Measurements from ENCODE around the gene TMEM203. TPM values are rescaled to one million over a fixed set of nuclear protein-coding genes. Genes with fewer than 3 reads are reported as not detected.

Gene TMEM203
- total RNA-seq, 1 experiment from 2014 or later, result 35.5 TPM

GRCh38 chr9:137180491-137180890, 25.0 kb downstream of the TMEM203 start:
- no peak overlapping the region for H3K27ac Mint-ChIP-seq
- no peaks in the 10 kb centered on the region for H3K27me3 ChIP-seq (ENCODE audit: insufficient read depth, low read length)
- no peak overlapping the region for H3K4me2 ChIP-seq (ENCODE audit: insufficient read depth, insufficient read length, low read length)
- no peak overlapping the region for H3K23ac ChIP-seq (ENCODE audit: insufficient read length, low read depth, low read length)
- H3K56ac ChIP-seq (ENCODE audit: insufficient read length, low read depth, low read length), result no peak overlapping the region
- H2BK5ac ChIP-seq (ENCODE audit: insufficient read length, low read length), result no peak overlapping the region
- H3K4me1 Mint-ChIP-seq, result peaks cover 0 to 5% of the 10 kb centered on the region in 2 experiments; a peak in 2 of 4 replicates
- WGBS (ENCODE audit: extremely low coverage, insufficient read length, low lambda C conversion rate), result no CpG with 5 or more reads among the region's 20 CpGs
- no peak overlapping the region for H3K4ac ChIP-seq (ENCODE audit: low read depth, low read length)
- H3T11ph ChIP-seq (ENCODE audit: low read length), result no peak overlapping the region
- H4K91ac ChIP-seq (ENCODE audit: insufficient read length, low read depth, low read length), result no peak overlapping the region
- peaks cover 11% of the 10 kb centered on the region for H3K27me3 Mint-ChIP-seq (ENCODE audit: low read depth)
- H2BK20ac ChIP-seq (ENCODE audit: low read depth, low read length, poor library complexity, severe bottlenecking), result no peak overlapping the region
- H3K9ac ChIP-seq (ENCODE audit: extremely low read depth, insufficient read length, low read length), result no peak overlapping the region
- DNase-seq, result no peak
- no peaks in the 10 kb centered on the region for H3K4me1 ChIP-seq (ENCODE audit: insufficient read depth, low read length)
- no peaks in the 10 kb centered on the region for H3K9me3 ChIP-seq (ENCODE audit: control insufficient read depth, low read depth, low read length)
- H3K18ac ChIP-seq (ENCODE audit: insufficient read length, low read depth, low read length), result no peak overlapping the region
- no peak overlapping the region for H3K14ac ChIP-seq (ENCODE audit: insufficient read depth, low read length)
- H3K4me3 Mint-ChIP-seq, result no peak overlapping the region
- H3K79me2 ChIP-seq (ENCODE audit: insufficient read depth, low read length), result no peaks in the 10 kb centered on the region
- no peak overlapping the region for H2BK15ac ChIP-seq (ENCODE audit: low read depth, low read length)
- peaks cover 5 to 42% (median 36%) of the 10 kb centered on the region in 3 experiments; a peak in 6 of 7 replicates for H3K36me3 Mint-ChIP-seq (ENCODE audit: insufficient read depth in 1 of 3, low read depth in 3 of 3)
- H3K79me1 ChIP-seq (ENCODE audit: insufficient read depth, low read depth, low read length, poor library complexity, severe bottlenecking), result no peaks in the 10 kb centered on the region
- no peaks in the 10 kb centered on the region for H3K23me2 ChIP-seq (ENCODE audit: insufficient read length, low read depth, low read length, poor library complexity, severe bottlenecking)
- H3K9me3 Mint-ChIP-seq, result no peaks in the 10 kb centered on the region
- no peak overlapping the region for H4K8ac ChIP-seq (replicated peaks; ENCODE audit: insufficient read length, low read depth, low read length)
- H3K27ac ChIP-seq (ENCODE audit: insufficient read length, low read depth, low read length), result no peak overlapping the region
- no peak overlapping the region for H2AK5ac ChIP-seq (ENCODE audit: insufficient read length, low read length)
- no peak overlapping the region for H2AFZ ChIP-seq (ENCODE audit: low read length)
- peaks cover 2% of the 10 kb centered on the region for H4K20me1 ChIP-seq (ENCODE audit: control insufficient read depth, insufficient read depth, insufficient read length)
- TF ChIP-seq CTCF (conservative IDR thresholded peaks at IDR 0.05), result no peak
- no peak overlapping the region for H4K5ac ChIP-seq (ENCODE audit: insufficient read length, low read depth, low read length)
- H2BK120ac ChIP-seq (ENCODE audit: low read depth, low read length, poor library complexity, severe bottlenecking), result no peak overlapping the region
- H2BK12ac ChIP-seq (ENCODE audit: insufficient read length, low read depth, low read length), result no peak overlapping the region
